Glutamatergic neuron (in vitro differentiated cells): Measurements from ENCODE around the gene PAPOLA. TPM values are rescaled to one million over a fixed set of nuclear protein-coding genes. Genes with fewer than 3 reads are reported as not detected.

Source experiments
- DNase-seq: peaks from one replicate; pipeline ENCODE4 v3.0.0; 2022
- H3K27ac Mint-ChIP-seq: one replicate; pipeline ENCODE4 v1.8.0; 2020; ENCODE audit warnings: mild to moderate bottlenecking, mixed read lengths, inconsistent platforms; ENCODE audit not compliant: unreplicated experiment
- H3K27me3 Mint-ChIP-seq: one replicate; pipeline ENCODE4 v1.8.0; 2020; ENCODE audit warnings: mild to moderate bottlenecking, moderate library complexity, mixed read lengths, inconsistent platforms; ENCODE audit not compliant: unreplicated experiment
- H3K36me3 Mint-ChIP-seq: one replicate; pipeline ENCODE4 v1.8.0; 2020; ENCODE audit warnings: mild to moderate bottlenecking, mixed read lengths, inconsistent platforms; ENCODE audit not compliant: unreplicated experiment
- H3K4me1 Mint-ChIP-seq: one replicate; pipeline ENCODE4 v1.8.0; 2020; ENCODE audit warnings: mild to moderate bottlenecking, low read depth, mixed read lengths, inconsistent platforms; ENCODE audit not compliant: unreplicated experiment
- H3K4me3 Mint-ChIP-seq: one replicate; pipeline ENCODE4 v1.8.0; 2020; ENCODE audit warnings: mild to moderate bottlenecking, mixed read lengths, inconsistent platforms; ENCODE audit not compliant: unreplicated experiment
- H3K9me3 Mint-ChIP-seq: one replicate; pipeline ENCODE4 v1.8.0; 2020; ENCODE audit warnings: mild to moderate bottlenecking, moderate library complexity, mixed read lengths, inconsistent platforms; ENCODE audit not compliant: unreplicated experiment
- CTCF ChIP-seq: fragments of 200-600 bp; sonication (generic); IDR thresholded peaks from one replicate; pipeline ENCODE4 v1.5.0; 2021; ENCODE audit not compliant: partially characterized antibody, unreplicated experiment
- total RNA-seq: library from RNA; stranded (reverse); fragmentation: NEBNext Ultra II Directional; extraction: Animal tissue kit (Norgen Biotek cat#: 25700); gene quantifications from one replicate; pipeline ENCODE4 v1.2.1, GENCODE V29; 2021; ENCODE audit not compliant: unreplicated experiment

The PAPOLA gene
- total RNA-seq, 1 donor from 2014 or later, result 169 TPM

DNA sequence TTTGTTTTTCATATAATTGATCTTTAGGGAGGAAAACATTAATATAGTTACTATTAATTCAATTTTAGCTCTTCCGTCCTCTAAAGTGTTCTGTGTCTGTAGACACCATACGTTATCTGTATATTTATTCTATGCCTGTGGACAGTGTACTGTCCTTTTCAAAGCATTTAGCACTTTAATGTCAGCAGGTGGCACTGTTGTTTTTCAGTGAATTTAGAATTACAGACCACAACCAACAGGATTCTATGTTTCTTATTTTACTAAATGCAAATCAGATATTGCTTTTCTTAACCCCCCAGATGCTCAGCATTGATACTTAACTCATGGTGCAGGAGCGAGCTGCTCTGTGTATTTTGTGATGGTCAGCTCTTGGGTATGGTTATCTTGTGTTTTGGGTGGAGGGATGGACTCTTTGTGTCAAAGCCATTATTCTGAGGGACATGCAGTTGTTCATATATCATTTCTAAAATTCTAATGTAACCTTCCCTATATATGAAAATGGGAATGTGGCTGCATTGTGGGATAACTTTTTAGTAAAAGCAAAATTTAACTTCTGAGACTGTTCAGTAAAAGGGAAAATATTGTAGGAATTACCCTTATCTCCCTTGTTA is 65.2 kb downstream of the PAPOLA start:
- no peaks in the 10 kb centered on the region for H3K9me3 Mint-ChIP-seq

GRCh38 chr14:96568621-96569020 is 66.4 kb downstream of the PAPOLA start:
- Mint-ChIP-seq H3K27ac (no peak overlapping the region), H3K4me3 (no peak overlapping the region), H3K4me1 (peaks cover 13% of the 10 kb centered on the region), H3K9me3 (no peaks in the 10 kb centered on the region), H3K36me3 (no peaks in the 10 kb centered on the region), H3K27me3 (no peaks in the 10 kb centered on the region)
- no peak for TF ChIP-seq CTCF
- DNase-seq, result no peak

More for the DNA sequence above, 65.2 kb downstream of the PAPOLA start:
- peak; percentile 65 for TF ChIP-seq CTCF
- Mint-ChIP-seq H3K27ac (peak overlapping the region; percentile 77), H3K4me1 (peaks cover 13% of the 10 kb centered on the region), H3K27me3 (no peaks in the 10 kb centered on the region), H3K36me3 (no peaks in the 10 kb centered on the region), H3K4me3 (no peak overlapping the region)
- DNase-seq, result no peak

DNA sequence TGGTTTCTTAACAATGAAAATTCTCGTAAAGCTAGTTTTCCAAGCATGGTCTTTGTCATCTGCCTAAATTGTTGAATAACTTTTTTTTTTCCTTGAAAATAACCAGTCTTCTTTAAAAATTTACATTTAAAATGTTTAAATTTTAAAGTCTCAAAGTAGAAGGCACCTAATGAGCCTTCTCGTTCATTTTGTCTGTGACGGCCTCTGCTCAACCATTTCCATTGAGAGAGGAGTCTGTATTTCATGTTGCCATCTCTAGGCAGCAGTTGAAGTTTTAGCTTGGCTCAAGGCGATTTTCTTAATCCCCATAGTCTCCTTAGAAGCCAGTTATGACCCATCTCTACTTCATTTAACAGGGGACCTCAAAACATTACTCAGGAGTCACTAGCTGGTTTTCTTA is 69.1 kb downstream of the PAPOLA start:
- TF ChIP-seq CTCF, result no peak
- H3K27me3 Mint-ChIP-seq, result peaks cover 2% of the 10 kb centered on the region
- no peak overlapping the region for H3K27ac Mint-ChIP-seq
- H3K4me3 Mint-ChIP-seq, result no peak overlapping the region
- DNase-seq, result no peak
- H3K9me3 Mint-ChIP-seq, result no peaks in the 10 kb centered on the region
- peaks cover 9% of the 10 kb centered on the region for H3K4me1 Mint-ChIP-seq
- no peaks in the 10 kb centered on the region for H3K36me3 Mint-ChIP-seq

- no peak for DNase-seq
- no peaks in the 10 kb centered on the region for H3K36me3 Mint-ChIP-seq
- peaks cover 6% of the 10 kb centered on the region for H3K9me3 Mint-ChIP-seq
- peaks cover 1% of the 10 kb centered on the region for H3K4me1 Mint-ChIP-seq
- no peak overlapping the region for H3K27ac Mint-ChIP-seq
- peaks cover 2% of the 10 kb centered on the region for H3K27me3 Mint-ChIP-seq
- H3K4me3 Mint-ChIP-seq, result no peak overlapping the region
- TF ChIP-seq CTCF, result no peak
These were observed 71.4 kb downstream of the PAPOLA start for GRCh38 chr14:96573473-96574100.

DNA sequence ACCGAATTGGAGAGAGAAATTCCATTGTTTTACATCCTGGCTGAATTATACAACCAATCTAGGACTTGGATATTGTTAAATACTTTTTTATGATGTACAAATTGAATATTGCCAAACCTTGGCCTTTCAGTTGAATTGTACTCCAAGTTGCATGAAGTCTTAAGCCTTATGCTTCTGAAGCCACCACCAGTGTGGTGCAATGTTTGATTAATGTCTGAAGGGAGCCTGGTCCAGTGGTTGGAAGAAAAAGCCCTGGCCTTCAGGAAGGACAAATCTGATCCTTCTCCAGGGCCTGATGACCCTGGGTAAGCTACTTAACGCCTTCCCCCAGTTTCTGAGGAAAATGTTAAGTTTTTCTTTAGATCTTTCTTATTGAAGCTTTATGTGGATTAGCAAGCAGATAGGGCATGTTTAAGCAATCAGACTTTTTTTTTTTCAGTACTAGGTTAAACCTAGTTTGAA is 72.0 kb downstream of the PAPOLA start:
- Mint-ChIP-seq H3K27ac (no peak overlapping the region), H3K27me3 (peaks cover 2% of the 10 kb centered on the region), H3K9me3 (peaks cover 6% of the 10 kb centered on the region), H3K36me3 (no peaks in the 10 kb centered on the region), H3K4me1 (peaks cover 1% of the 10 kb centered on the region), H3K4me3 (no peak overlapping the region)
- no peak for TF ChIP-seq CTCF
- no peak for DNase-seq
